ENCODE data around the gene RNF5.

DNA sequence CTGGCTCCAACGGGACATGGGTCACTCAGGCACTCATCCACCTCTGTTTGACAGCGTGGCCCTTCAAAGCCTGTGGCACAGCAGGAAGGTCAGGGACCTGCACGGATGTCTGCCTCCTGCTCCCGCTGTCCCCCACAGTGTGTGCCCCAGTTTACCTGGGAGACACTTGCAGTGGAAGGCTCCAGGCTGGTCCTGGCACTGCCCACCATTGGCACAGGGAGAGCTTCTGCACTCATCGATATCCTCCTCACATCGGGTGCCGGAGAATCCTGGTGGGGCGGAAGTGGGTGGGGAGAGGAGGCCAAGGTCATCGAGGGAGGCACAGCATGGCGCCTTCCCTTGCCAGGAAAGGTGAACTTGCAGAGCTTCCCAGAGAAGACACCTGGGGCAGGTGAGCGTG is 38.8 kb downstream of the RNF5 start:
- TF ChIP-seq, protein P1, sequence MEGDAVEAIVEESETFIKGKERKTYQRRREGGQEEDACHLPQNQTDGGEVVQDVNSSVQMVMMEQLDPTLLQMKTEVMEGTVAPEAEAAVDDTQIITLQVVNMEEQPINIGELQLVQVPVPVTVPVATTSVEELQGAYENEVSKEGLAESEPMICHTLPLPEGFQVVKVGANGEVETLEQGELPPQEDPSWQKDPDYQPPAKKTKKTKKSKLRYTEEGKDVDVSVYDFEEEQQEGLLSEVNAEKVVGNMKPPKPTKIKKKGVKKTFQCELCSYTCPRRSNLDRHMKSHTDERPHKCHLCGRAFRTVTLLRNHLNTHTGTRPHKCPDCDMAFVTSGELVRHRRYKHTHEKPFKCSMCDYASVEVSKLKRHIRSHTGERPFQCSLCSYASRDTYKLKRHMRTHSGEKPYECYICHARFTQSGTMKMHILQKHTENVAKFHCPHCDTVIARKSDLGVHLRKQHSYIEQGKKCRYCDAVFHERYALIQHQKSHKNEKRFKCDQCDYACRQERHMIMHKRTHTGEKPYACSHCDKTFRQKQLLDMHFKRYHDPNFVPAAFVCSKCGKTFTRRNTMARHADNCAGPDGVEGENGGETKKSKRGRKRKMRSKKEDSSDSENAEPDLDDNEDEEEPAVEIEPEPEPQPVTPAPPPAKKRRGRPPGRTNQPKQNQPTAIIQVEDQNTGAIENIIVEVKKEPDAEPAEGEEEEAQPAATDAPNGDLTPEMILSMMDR (IDR thresholded peaks at IDR 0.05; ENCODE audit: low read length) = no peak
- TF ChIP-seq EZH2 (optimal IDR thresholded peaks at IDR 0.05; ENCODE audit: low read depth, low read length) = no peak

Data from MM.1S (cell line).